NCI-H82 treated with DMSO at 0.1 percent for 48 hours (cell line): ENCODE results near the gene ALG12.

Source experiments
- DNase-seq: peaks from one replicate; lab custom pipeline; 2025; ENCODE audit not compliant: unreplicated experiment; lab: John Stamatoyannopoulos, UW

ALG12 gene

GRCh38 chr22:49892226-49892899, 25.9 kb downstream of the ALG12 start:
- DNase-seq = no peak

DNA sequence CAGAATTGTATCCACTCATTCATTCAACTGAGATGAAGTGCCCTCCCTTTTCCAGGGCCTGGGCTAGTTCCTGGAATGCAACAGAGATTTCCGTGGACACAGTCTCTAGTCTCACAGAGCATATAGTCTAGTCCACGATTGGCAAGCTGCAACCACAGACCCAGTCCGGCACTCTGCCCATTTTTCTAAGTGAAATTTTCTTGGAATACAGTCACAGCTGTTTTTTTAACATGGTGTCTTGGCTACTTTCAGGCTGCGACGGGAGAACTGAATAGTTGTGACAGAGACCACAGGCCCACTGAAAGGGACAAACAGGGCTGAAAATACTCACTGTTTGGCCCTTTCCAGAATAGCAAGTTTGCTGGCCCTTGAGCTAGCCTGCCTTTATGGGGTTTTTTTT, 29.2 kb downstream of the ALG12 start:
- DNase-seq = no peak

DNA sequence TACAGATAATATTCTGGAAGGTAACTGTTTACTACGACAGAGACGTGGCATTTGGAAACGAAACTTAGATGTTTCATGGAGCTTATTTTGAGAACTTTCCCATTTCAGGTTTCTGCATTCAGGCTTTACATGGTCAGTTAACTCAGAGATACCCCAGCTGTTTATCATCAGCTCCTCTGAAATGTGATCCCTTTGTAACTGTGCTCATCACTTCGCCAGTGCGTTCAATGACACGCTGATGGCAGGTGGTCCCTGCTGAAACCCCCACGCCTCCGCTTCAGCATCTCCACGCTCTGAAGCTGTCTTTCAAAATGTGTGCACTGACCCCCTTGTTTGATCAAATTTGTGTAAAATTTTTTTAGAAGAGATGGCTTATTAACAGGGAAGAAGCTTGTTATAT, 30.5 kb downstream of the ALG12 start:
- DNase-seq = no peak

DNA sequence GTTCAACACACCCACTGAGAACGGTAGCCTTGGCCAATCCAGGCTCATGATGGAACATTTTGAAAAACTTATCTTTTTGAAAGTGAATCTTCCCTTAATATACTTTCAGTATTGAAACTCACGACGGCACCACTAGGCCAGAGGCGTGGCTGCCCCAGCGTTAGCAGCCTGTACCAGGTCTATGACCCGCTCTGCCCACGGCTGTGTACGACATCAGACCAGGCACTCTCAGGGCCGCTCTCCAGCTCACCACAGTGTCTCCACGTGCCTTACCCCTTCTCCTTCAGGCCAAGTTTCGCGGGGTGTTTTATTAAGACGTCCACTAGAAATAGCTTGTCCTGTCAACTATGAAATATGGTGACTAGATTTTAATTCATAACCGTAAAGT, 31.2 kb downstream of the ALG12 start:
- DNase-seq = no peak

DNA sequence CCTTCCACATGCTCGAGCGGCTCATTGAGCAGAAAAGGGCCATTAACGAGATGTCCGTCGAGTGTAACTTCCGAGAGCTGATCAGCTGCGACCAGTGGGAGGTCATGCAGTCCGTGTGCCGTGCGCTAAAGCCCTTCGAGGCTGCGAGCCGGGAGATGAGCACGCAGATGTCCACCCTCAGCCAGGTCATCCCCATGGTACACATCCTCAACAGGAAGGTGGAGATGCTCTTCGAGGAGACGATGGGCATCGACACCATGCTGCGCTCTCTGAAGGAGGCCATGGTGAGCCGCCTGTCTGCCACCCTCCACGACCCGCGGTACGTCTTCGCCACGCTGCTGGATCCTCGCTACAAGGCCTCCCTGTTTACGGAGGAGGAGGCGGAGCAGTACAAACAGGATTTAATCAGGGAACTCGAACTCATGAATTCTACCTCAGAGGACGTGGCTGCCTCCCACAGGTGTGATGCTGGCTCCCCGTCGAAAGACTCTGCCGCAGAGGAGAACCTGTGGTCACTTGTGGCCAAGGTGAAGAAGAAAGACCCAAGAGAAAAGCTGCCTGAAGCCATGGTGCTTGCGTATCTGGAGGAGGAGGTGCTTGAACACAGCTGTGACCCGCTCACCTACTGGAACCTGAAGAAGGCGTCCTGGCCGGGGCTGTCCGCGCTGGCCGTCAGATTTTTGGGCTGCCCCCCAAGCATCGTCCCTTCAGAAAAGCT, 31.7 kb downstream of the ALG12 start:
- no peak for DNase-seq

- DNase-seq = no peak
Measured at GRCh38 chr22:49885881-49886280, 32.4 kb downstream of the ALG12 start.

GRCh38 chr22:49885281-49885680, 33.0 kb downstream of the ALG12 start:
- no peak for DNase-seq

GRCh38 chr22:49884503-49885260, 33.6 kb downstream of the ALG12 start:
- DNase-seq = no peak

DNA sequence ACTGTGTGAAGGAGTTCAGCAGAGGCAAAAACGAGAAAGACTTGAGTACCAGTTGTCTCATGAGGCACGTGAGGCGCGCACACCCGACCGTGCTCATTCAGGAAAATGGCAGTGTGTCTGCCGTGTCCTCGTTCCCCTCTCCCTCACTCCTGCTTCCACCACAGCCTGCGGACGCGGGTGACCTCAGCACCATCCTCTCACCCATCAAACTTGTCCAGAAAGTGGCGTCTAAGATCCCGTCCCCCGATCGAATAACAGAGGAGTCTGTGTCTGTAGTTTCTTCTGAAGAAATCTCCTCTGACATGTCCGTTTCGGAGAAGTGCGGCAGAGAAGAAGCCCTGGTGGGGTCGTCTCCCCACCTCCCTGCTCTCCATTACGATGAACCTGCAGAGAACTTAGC, 34.2 kb downstream of the ALG12 start:
- no peak for DNase-seq

GRCh38 chr22:49883294-49883640, 35.0 kb downstream of the ALG12 start:
- DNase-seq = no peak

DNA sequence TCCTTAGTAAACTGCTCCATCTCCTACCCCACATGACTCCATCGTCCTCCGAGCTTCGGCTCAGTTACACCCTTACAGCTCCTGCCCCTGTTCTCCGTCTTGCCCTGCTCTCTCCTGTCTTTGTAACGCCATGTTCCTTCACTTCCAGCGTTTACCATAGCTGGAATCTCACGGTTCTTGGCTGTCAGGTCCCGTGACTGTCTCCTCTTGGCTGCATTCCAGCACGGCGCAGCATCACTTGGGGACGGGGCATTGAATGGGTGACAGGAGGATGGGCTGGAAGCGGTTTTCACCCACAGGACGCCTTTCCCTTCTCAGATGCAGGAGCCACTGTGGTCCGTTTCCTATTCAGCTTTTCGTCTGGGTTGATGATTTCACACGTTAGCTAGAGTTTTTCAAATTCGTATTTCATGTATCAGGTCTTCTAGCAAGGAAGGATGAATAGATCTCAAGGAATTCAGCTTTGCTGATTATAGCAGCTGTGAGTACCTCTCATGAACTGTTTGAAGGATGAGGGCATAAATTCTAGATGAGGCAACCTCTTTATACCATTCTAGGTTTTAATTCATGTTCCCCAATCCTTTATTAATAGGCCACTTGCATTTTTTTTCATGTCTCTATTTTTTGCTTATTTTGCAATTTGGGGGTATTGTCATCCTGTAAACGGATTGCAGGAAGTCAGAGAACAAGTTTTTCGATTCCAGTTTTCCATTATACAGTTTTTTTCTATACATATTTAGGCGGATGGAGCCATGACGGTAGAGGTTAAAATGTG, 35.5 kb downstream of the ALG12 start:
- no peak for DNase-seq

DNA sequence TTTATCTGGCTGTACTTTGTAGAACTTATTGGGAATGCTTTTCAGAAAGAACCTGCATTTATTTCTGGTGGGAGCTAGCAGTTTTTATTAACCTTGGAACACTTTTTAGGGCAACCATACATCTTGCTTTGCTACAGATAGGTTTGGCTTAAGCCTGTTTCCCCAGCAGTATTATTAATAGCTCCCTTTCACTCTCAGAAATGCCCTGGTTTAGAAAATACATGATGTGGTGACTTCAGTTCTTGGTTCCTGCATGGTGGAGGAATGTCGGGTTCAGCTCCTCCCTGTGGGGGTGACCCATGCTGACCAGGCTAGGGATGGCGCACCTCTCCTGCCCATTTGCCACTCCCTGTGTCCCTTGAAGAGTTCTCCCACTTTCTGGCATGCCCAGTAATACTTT, 36.4 kb downstream of the ALG12 start:
- no peak for DNase-seq

DNA sequence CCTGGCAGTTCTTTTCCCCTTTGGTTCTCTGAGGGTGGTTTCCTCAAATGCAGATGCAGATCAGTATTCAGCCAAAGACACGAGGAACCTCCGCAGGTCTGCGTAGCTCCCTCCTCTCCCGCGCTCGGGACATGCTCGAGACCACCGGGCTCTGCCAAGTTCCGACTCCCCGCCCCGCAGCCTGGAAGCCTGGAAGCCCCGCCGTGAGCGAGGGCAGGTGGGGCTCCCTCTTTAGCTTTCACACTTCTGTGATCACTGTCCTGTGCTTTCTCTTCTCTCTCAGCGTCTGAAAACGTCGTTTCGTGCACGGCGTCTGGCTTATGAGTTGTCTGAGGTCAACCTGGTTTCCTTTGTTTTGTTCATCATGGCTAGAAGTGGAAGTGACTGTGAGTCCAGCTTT, 38.0 kb downstream of the ALG12 start:
- DNase-seq = no peak

DNA sequence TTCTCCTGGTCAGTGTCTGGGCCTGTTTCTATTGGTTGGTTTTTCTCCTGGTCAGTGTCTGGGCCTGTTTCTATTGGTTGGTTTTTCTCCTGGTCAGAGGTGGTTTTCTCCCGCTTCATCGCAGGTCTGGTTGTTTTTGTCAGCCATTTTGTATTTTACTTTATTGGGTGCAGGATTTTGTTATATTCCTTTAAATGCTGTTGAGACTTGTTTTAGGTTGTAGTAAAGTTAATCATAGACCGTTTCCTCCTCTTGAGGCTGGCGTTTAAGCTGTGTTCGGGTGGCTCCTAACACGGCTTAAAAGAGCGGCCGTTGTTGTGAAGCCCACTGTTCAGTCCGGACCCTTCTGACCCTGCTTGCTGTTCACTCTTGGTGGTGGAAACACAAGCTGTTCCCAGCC, 38.4 kb downstream of the ALG12 start:
- no peak for DNase-seq

GRCh38 chr22:49878206-49878605, 40.0 kb downstream of the ALG12 start:
- no peak for DNase-seq

- DNase-seq = no peak
Measured at GRCh38 chr22:49877642-49878041, 40.6 kb downstream of the ALG12 start.

- DNase-seq = no peak
Measured at GRCh38 chr22:49873228-49873940, 44.9 kb downstream of the ALG12 start.

GRCh38 chr22:49872347-49872746, 45.9 kb downstream of the ALG12 start:
- DNase-seq = no peak

GRCh38 chr22:49871482-49871881, 46.8 kb downstream of the ALG12 start:
- DNase-seq = no peak

DNA sequence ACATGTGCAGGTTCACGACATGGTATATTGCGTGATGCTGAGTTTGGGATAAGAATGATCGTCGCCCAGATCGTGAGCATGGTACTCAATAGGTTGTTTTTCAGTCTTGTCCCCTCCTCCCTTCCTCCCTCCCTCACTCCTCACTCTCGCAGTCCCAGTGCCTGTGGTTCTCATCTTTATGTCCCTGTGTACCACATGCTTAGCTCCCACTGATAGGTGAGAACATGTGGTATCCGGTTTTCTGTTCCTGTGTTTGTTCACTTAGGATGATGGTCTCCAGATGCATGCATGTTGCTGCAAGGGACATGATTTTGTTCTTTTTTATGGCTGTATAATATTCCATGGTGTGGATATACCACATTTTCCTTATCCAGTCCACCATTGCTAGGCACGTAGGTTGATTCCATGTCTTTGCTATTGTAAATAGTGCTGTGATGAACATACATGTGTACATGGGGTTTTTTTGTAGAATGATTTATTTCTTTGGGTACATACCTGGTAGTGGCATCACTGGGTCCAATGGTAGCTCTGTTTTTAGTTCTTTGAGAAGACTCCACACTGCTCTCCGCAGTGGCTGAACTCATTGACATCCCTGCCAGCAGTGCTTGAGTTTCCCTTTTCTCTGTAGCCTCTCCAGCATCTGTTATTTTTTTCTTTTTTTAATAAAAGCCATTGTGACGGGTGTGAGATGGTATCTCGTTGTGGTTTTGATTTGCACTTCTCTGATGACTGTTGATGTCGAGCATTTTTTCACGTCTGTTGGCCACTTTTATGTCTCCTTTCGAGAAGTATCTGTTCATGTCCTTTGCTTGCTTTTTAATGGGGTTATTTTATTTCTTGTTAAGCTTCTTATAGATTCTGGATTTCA, 48.2 kb downstream of the ALG12 start:
- DNase-seq = no peak
